ENCODE measurements around the gene KCNJ1. TPM values are rescaled to one million over a fixed set of nuclear protein-coding genes. Genes with fewer than 3 reads are reported as not detected.

KCNJ1 gene
- polyA plus RNA-seq, 1 donor = not detected

- 100% methylated on average over 2 of the region's 2 CpGs for WGBS (ENCODE audit: insufficient coverage, low lambda C conversion rate)
- no peak overlapping the region for H3K4me3 ChIP-seq (ENCODE audit: low read length)
- H3K27me3 ChIP-seq (ENCODE audit: control insufficient read depth, insufficient read depth, low read length) = peaks cover 21% of the 10 kb centered on the region
- H3K27ac ChIP-seq (ENCODE audit: low read length) = no peak overlapping the region
- H3K9me3 ChIP-seq (ENCODE audit: control insufficient read depth, low read depth, low read length) = no peaks in the 10 kb centered on the region
- no peaks in the 10 kb centered on the region for H3K36me3 ChIP-seq (ENCODE audit: control insufficient read depth, insufficient read depth, low read length)
- no peaks in the 10 kb centered on the region for H3K4me1 ChIP-seq (ENCODE audit: control insufficient read depth, insufficient read depth, low read length)
- no peak for DNase-seq
Measured at GRCh38 chr11:128834157-128834556, 32.9 kb downstream of the KCNJ1 start.

GRCh38 chr11:128832121-128832497 lies 35.0 kb downstream of the KCNJ1 start:
- H3K9me3 ChIP-seq (ENCODE audit: control insufficient read depth, low read depth, low read length) = no peaks in the 10 kb centered on the region
- no peak overlapping the region for H3K4me3 ChIP-seq (ENCODE audit: low read length)
- WGBS (ENCODE audit: insufficient coverage, low lambda C conversion rate) = no CpG with 5 or more reads among the region's 3 CpGs
- H3K27me3 ChIP-seq (ENCODE audit: control insufficient read depth, insufficient read depth, low read length) = peaks cover 16% of the 10 kb centered on the region
- no peak for DNase-seq
- no peaks in the 10 kb centered on the region for H3K4me1 ChIP-seq (ENCODE audit: control insufficient read depth, insufficient read depth, low read length)
- H3K36me3 ChIP-seq (ENCODE audit: control insufficient read depth, insufficient read depth, low read length) = no peaks in the 10 kb centered on the region
- H3K27ac ChIP-seq (ENCODE audit: low read length) = no peak overlapping the region

DNA sequence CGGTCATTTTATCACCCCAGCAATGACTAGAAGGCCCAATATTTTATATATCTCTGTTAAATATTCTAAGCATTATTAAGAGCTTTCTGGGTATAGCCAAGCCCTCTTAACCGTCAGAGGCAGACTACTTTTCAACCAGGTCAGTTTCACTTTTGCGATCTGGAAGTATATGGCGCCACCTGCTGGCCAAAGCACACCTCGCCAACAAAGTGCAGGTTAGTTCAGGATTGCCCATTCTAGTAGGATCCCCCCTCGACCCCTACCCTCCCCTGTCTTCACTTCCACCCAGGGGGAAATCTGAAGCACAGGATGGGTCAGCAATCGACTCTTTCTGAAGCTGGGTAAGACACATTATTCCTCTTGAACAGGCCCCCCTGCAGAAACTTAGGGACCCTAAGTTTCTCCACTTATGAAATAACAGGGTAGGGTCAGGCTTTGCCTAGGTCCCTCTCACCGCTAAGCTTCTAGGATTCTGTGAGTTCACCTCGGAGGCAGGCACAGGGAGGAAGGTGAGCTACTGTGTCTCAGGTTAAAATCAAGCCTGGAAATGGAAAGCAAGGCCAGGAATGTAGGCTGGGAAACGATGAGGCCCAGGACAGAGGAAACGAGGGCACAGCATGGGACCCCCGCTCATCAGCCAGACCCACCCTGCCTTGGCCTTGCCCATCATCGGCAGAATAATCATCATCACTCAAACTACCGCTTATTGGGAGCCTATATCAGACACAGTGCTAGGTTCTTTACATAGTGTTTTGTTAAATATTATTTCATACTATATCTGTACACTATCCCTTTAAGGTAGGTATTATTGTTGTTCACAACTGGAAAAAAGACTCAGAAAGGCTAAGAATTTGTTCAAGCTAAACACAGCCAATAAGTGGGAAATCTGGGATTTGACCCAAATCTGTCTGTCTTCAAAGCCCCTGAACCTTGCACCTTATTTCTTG lies 35.6 kb downstream of the KCNJ1 start:
- WGBS (ENCODE audit: insufficient coverage, low lambda C conversion rate) = 0% methylated on average over 2 of the region's 14 CpGs
- DNase-seq = peak; percentile 59 to 66
- Histone ChIP-seq H3K27me3 (ENCODE audit: control insufficient read depth, insufficient read depth, low read length) (peaks cover 16% of the 10 kb centered on the region), H3K4me1 (ENCODE audit: control insufficient read depth, insufficient read depth, low read length) (no peaks in the 10 kb centered on the region), H3K4me3 (ENCODE audit: low read length) (no peak overlapping the region), H3K27ac (ENCODE audit: low read length) (no peak overlapping the region), H3K9me3 (ENCODE audit: control insufficient read depth, low read depth, low read length) (no peaks in the 10 kb centered on the region), H3K36me3 (ENCODE audit: control insufficient read depth, insufficient read depth, low read length) (no peaks in the 10 kb centered on the region)

DNA sequence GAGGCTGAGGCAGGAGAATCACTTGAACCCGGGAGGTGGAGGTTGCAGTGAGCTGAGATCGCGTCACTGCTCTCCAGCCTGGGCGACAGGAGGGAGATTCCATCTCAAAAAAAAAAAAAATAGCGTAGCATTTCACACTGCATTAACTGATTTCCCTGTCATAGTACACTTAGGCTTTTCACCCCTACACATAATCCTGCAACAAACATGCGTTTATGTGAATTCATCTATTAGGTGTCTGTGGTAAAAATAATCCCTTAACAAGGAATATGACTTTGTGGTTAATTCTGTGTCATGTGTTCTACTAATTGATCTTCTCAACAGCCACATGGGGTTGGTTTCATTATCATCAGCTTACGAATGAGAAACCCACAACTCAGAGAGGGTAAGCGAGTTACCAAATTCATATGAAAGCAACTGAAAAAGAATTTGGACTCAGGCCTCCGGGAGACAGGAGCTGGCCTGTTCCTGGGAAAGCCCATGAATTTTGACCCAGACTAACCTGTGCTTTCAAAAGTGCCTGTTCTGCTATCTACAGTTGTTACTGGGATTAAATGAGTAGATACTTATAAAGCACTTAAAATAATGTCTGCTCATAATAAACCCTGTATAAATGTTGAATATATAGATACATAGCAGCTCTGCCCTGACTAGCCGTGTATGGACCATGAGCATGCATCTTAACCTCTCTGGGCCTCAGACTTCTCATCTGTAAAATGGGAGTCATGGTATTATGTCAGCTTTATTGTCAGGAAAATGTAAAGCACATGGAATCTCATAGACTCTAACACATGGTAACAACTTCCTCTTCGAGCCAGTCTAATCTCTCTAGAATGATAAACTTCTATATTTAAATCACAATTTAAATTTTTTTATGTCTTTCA lies 36.6 kb downstream of the KCNJ1 start:
- Histone ChIP-seq H3K36me3 (ENCODE audit: control insufficient read depth, insufficient read depth, low read length) (no peaks in the 10 kb centered on the region), H3K27ac (ENCODE audit: low read length) (no peak overlapping the region), H3K4me3 (ENCODE audit: low read length) (no peak overlapping the region), H3K9me3 (ENCODE audit: control insufficient read depth, low read depth, low read length) (no peaks in the 10 kb centered on the region), H3K27me3 (ENCODE audit: control insufficient read depth, insufficient read depth, low read length) (peaks cover 14% of the 10 kb centered on the region), H3K4me1 (ENCODE audit: control insufficient read depth, insufficient read depth, low read length) (no peaks in the 10 kb centered on the region)
- no peak for DNase-seq
- 92% methylated on average over 3 of the region's 11 CpGs for WGBS (ENCODE audit: insufficient coverage, low lambda C conversion rate)

DNA sequence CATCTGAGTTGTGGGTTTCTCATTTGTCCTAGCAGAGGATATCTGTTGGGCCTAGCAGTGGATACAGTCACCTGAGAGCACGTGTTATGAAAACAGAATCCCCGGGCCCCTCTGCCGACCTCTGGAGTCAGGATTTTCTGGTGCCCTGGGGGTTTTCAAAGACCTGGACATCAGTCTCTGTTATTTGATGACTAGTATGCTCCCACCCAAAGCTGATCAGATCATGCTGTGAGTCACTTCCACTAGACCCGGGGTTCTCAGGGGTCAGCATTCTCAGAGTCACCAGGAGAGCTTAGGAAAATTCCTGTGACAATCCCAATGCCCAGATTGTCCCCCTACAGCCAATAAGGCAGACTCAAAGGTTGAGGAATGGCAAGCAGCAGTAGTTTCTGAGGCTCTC lies 38.7 kb downstream of the KCNJ1 start:
- no peak overlapping the region for H3K27ac ChIP-seq (ENCODE audit: low read length)
- WGBS (ENCODE audit: insufficient coverage, low lambda C conversion rate) = 80% methylated on average over 1 of the region's 4 CpGs

GRCh38 chr11:128827191-128827893 lies 39.8 kb downstream of the KCNJ1 start:
- no peak overlapping the region for H3K4me3 ChIP-seq (ENCODE audit: low read length)
- WGBS (ENCODE audit: insufficient coverage, low lambda C conversion rate) = 100% methylated on average over 1 of the region's 7 CpGs
- peaks cover 29% of the 10 kb centered on the region for H3K27me3 ChIP-seq (ENCODE audit: control insufficient read depth, insufficient read depth, low read length)
- H3K36me3 ChIP-seq (ENCODE audit: control insufficient read depth, insufficient read depth, low read length) = no peaks in the 10 kb centered on the region
- DNase-seq = no peak
- H3K9me3 ChIP-seq (ENCODE audit: control insufficient read depth, low read depth, low read length) = no peaks in the 10 kb centered on the region
- no peak overlapping the region for H3K27ac ChIP-seq (ENCODE audit: low read length)
- no peaks in the 10 kb centered on the region for H3K4me1 ChIP-seq (ENCODE audit: control insufficient read depth, insufficient read depth, low read length)

More for the DNA sequence above, 38.7 kb downstream of the KCNJ1 start:
- no peaks in the 10 kb centered on the region for H3K4me1 ChIP-seq (ENCODE audit: control insufficient read depth, insufficient read depth, low read length)
- H3K27me3 ChIP-seq (ENCODE audit: control insufficient read depth, insufficient read depth, low read length) = peaks cover 22% of the 10 kb centered on the region
- H3K4me3 ChIP-seq (ENCODE audit: low read length) = no peak overlapping the region
- DNase-seq = no peak
- no peaks in the 10 kb centered on the region for H3K9me3 ChIP-seq (ENCODE audit: control insufficient read depth, low read depth, low read length)
- no peaks in the 10 kb centered on the region for H3K36me3 ChIP-seq (ENCODE audit: control insufficient read depth, insufficient read depth, low read length)

DNA sequence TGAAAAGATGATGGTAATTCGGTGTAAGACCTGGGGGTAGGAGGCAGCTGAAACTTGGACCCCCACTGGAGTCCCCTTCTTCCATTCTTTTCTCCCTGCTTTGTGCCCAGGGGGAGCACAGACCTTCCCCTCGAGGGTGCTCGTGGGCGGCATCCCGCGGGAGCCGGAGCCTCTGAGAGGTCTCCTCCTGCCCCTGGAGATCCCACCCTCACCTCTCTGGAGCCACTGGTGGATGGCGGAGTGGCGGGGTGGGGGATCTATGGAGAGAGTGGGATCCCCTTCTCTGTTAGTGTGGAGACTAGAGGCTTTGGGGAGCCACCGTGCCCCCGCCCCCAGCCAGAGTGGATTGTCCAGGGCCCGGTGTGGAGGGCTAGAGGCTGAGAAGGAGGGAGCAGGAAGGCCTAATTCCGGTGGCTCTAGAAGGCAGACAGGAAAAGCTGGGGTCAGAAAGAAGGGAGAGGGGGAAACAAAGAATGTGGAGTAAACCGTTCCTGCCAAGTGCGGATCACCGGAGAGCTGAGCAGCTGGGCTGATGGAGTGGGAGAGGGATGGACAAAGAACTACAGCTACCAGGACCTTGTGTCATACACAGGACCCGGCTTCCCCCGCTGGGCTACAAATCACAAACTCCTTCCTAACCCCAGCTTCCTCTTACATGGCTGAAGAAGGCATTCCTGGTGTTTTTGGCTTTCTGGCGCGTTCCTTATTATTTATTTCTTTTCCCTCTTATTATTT lies 41.9 kb downstream of the KCNJ1 start:
- no peaks in the 10 kb centered on the region for H3K9me3 ChIP-seq (ENCODE audit: control insufficient read depth, low read depth, low read length)
- H3K4me3 ChIP-seq (ENCODE audit: low read length) = no peak overlapping the region
- no peaks in the 10 kb centered on the region for H3K4me1 ChIP-seq (ENCODE audit: control insufficient read depth, insufficient read depth, low read length)
- DNase-seq = no peak
- WGBS (ENCODE audit: insufficient coverage, low lambda C conversion rate) = 94% methylated on average over 5 of the region's 20 CpGs
- H3K27me3 ChIP-seq (ENCODE audit: control insufficient read depth, insufficient read depth, low read length) = peaks cover 29% of the 10 kb centered on the region
- H3K27ac ChIP-seq (ENCODE audit: low read length) = no peak overlapping the region
- no peaks in the 10 kb centered on the region for H3K36me3 ChIP-seq (ENCODE audit: control insufficient read depth, insufficient read depth, low read length)

DNA sequence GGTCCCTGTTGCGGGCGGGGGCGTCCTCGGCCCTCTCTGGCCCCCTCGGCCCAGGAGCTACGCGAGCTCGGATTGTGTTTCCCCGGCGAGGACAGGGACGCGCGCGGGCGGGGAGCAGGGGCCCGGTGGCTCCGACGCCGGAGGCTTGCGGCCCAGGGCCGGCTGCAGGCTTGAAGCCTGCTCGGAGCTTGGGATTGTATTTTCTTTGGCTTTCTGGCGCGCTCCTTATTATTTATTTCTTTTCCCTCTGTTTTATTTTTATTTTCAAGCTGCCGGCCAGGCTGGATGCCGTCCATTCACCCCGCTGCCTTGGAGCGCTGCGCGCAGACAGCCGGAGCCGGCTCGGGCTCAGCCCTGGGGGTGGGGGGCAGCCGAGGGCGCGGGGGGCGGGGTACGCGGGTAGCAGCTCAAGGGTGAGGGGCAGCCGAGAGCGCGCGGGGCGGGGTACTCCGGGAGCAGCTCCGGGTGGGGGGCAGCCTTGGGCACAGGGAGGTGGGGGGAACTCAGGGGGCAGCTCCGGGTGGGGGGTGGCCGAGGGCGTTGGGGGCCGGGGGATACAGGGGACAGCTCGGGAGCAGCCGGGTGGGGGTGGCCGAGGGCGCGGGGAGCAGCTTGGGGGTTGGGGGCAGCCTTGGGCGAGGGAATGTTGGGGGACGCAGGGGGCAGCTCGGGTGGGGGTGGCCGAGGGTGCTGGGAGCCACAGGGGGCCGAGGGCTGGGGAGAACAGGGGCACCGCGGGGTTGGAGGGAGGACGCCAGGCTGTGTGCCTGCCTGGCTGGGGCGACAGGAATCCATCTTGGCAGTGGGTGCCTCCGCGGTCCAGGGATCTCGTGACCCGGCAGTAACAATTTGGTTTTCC lies 42.7 kb downstream of the KCNJ1 start:
- H3K4me3 ChIP-seq (ENCODE audit: low read length) = no peak overlapping the region
- peaks cover 29% of the 10 kb centered on the region for H3K27me3 ChIP-seq (ENCODE audit: control insufficient read depth, insufficient read depth, low read length)
- no peaks in the 10 kb centered on the region for H3K36me3 ChIP-seq (ENCODE audit: control insufficient read depth, insufficient read depth, low read length)
- peak in 1 of 2 donors; percentile 7 for DNase-seq
- 0% methylated on average over 5 of the region's 68 CpGs for WGBS (ENCODE audit: insufficient coverage, low lambda C conversion rate)
- H3K4me1 ChIP-seq (ENCODE audit: control insufficient read depth, insufficient read depth, low read length) = no peaks in the 10 kb centered on the region
- H3K27ac ChIP-seq (ENCODE audit: low read length) = no peak overlapping the region
- no peaks in the 10 kb centered on the region for H3K9me3 ChIP-seq (ENCODE audit: control insufficient read depth, low read depth, low read length)

- Histone ChIP-seq H3K36me3 (ENCODE audit: control insufficient read depth, insufficient read depth, low read length) (no peaks in the 10 kb centered on the region), H3K27me3 (ENCODE audit: control insufficient read depth, insufficient read depth, low read length) (peaks cover 33% of the 10 kb centered on the region), H3K27ac (ENCODE audit: low read length) (no peak overlapping the region), H3K4me1 (ENCODE audit: control insufficient read depth, insufficient read depth, low read length) (no peaks in the 10 kb centered on the region), H3K4me3 (ENCODE audit: low read length) (no peak overlapping the region), H3K9me3 (ENCODE audit: control insufficient read depth, low read depth, low read length) (no peaks in the 10 kb centered on the region)
- WGBS (ENCODE audit: insufficient coverage, low lambda C conversion rate) = no CpG with 5 or more reads among the region's 11 CpGs
- no peak for DNase-seq
Measured at GRCh38 chr11:128823753-128824152, 43.3 kb downstream of the KCNJ1 start.
